MCF 10A (cell line): Measurements from ENCODE around the gene CD1B. TPM values are rescaled to one million over a fixed set of nuclear protein-coding genes. Genes with fewer than 3 reads are reported as not detected.
A peak's percentile ranks its signal among the peaks of the same experiment; 100 is the strongest.
"Not testable (repeated sequence)": the region's sequence is repeated elsewhere in the genome, so short reads cannot be mapped to it uniquely, and the experiment has no call there.

ENCODE experiments used
- BruUV-seq: library from RNA; stranded (reverse); fragments of 400-500 nt; replicated peaks from 2 replicates; lab custom pipeline; 2021; lab: Mats Ljungman, UMichigan
- CTCF ChIA-PET: fragments of 300-600 bp; sonication (Branson Sonifier 250); formaldehyde crosslinking; extraction: SDS; loops from one replicate; lab custom pipeline; 2021; ENCODE audit warnings: antibody characterized with exemption, inconsistent platforms; lab: Yijun Ruan, JAX
- POLR2A ChIA-PET: fragments of 300-600, 350-650 bp; sonication (Branson Sonifier 250); formaldehyde crosslinking; extraction: SDS; loops from one replicate; lab custom pipeline; 2020; ENCODE audit warnings: antibody characterized with exemption, inconsistent platforms; lab: Yijun Ruan, JAX
- DNase-seq: peaks from one replicate; pipeline ENCODE4 v3.0.0-alpha.2; 2018; ENCODE audit not compliant: unreplicated experiment
- H3K27ac Mint-ChIP-seq: one replicate; pipeline ENCODE4 v1.8.0; 2022; ENCODE audit warnings: mild to moderate bottlenecking, low read depth, mixed read lengths; ENCODE audit not compliant: unreplicated experiment
- H3K27me3 Mint-ChIP-seq: one replicate; pipeline ENCODE4 v1.8.0; 2022; ENCODE audit warnings: mixed read lengths; ENCODE audit not compliant: insufficient read depth, unreplicated experiment
- H3K36me3 Mint-ChIP-seq: one replicate; pipeline ENCODE4 v1.8.0; 2022; ENCODE audit warnings: mild to moderate bottlenecking, moderate library complexity, mixed read lengths; ENCODE audit not compliant: insufficient read depth, unreplicated experiment
- H3K4me1 Mint-ChIP-seq: one replicate; pipeline ENCODE4 v1.8.0; 2022; ENCODE audit warnings: mixed read lengths; ENCODE audit not compliant: insufficient read depth, unreplicated experiment
- H3K4me3 Mint-ChIP-seq: one replicate; pipeline ENCODE4 v1.8.0; 2022; ENCODE audit warnings: mild to moderate bottlenecking, moderate library complexity, mixed read lengths; ENCODE audit not compliant: unreplicated experiment
- H3K9me3 Mint-ChIP-seq: one replicate; pipeline ENCODE4 v1.8.0; 2022; ENCODE audit warnings: mixed read lengths; ENCODE audit not compliant: unreplicated experiment
- intact Hi-C: fragments of 100-400 bp; cut with micrococcal nuclease; formaldehyde crosslinking; loops from 2 replicates; pipeline ENCODE4 v1.14.1; 2022
- total RNA-seq: library from RNA; stranded (reverse); gene quantifications from 2 replicates; pipeline ENCODE4 v1.2.3, GENCODE V29; 2022
- TF ChIP-seq, protein P1 (sequence below): fragments of 200-600 bp; IDR thresholded peaks from one replicate; pipeline ENCODE4 v1.8.0; 2022; ENCODE audit warnings: antibody characterized with exemption, mild to moderate bottlenecking; ENCODE audit not compliant: unreplicated experiment

Gene CD1B
- total RNA-seq, 1 experiment from 2014 or later: not detected

DNA sequence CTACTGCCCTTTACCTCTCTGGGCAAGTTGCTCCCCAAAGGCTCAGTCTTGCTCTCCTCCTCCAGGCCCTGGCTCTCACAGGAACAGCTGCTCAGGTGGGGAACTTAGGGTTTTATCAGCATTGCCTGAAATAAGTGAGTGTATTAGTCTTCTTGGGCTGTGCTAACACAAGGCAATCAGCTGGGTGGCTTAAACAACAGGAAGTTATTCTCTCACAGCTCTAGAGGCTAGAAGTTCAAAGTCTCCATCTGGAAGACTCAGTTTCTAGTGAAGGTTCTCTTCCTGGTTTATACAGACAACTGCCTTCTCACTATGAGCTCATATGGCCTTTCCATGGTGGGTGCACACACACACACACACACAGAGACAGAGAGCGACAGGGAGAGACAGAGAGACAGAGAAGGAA is 44.4 kb downstream of the CD1B start:
- Mint-ChIP-seq H3K9me3 (no peaks in the 10 kb centered on the region), H3K27ac (no peak overlapping the region), H3K36me3 (no peaks in the 10 kb centered on the region), H3K27me3 (peaks cover 47% of the 10 kb centered on the region), H3K4me1 (no peaks in the 10 kb centered on the region), H3K4me3 (no peak overlapping the region)
- BruUV-seq: no TSS peak
- intact Hi-C loops: no loop called here
- no peak for DNase-seq
- CTCF ChIA-PET: interaction anchor here (1.2 kb wide), 1 partner anchor 83 kb away, joined by 4 read pairs; no protein-coding TSS in a partner anchor
- POLR2A ChIA-PET: no interaction called here
- TF ChIP-seq, protein P1, sequence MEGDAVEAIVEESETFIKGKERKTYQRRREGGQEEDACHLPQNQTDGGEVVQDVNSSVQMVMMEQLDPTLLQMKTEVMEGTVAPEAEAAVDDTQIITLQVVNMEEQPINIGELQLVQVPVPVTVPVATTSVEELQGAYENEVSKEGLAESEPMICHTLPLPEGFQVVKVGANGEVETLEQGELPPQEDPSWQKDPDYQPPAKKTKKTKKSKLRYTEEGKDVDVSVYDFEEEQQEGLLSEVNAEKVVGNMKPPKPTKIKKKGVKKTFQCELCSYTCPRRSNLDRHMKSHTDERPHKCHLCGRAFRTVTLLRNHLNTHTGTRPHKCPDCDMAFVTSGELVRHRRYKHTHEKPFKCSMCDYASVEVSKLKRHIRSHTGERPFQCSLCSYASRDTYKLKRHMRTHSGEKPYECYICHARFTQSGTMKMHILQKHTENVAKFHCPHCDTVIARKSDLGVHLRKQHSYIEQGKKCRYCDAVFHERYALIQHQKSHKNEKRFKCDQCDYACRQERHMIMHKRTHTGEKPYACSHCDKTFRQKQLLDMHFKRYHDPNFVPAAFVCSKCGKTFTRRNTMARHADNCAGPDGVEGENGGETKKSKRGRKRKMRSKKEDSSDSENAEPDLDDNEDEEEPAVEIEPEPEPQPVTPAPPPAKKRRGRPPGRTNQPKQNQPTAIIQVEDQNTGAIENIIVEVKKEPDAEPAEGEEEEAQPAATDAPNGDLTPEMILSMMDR: no peak

DNA sequence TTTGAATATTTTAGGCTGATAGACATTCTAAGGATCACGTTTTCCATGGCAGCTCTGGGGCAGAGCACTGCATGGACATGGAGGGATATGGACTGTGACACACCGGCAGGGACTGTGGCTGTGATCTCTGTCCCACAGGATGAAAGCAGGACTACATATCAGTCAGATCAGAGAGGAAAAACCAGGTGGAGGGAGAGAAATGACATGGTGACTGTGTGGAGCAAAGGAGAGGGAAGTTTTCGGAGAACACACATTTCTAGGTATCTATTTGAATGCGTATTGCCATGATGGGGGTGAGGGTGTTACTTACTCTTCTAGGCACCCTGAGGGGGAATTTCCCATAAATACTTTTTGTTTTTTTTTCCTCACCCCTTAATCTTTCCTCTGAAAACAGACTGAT is 44.8 kb downstream of the CD1B start:
- H3K27ac Mint-ChIP-seq: no peak overlapping the region

DNA sequence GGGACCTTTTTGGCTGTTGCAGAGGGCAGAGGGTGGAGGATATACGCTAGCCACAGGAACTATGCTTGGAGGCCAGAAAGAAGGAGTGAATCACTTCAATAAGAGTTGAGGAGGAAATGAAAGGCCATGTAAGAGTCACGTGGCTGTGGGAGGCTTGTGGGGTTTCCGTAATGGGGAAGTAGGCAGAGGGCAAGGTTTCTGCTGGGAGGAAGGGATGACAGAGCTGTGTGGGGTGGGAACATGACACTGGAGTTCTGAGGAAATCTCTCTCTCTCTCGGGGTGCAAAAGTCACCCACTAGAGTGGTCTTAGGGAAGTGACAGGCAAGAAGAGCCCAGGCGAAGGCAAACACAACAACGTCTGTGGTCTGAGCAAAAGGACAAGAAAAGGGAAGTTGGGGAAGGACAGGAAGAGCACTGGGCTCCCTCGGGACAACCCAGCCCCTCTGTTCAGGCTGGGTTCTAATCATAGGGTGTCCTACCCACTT is 45.5 kb downstream of the CD1B start:
- Mint-ChIP-seq H3K4me3 (no peak overlapping the region), H3K4me1 (no peaks in the 10 kb centered on the region), H3K36me3 (no peaks in the 10 kb centered on the region), H3K27ac (no peak overlapping the region), H3K27me3 (peaks cover 57% of the 10 kb centered on the region), H3K9me3 (no peaks in the 10 kb centered on the region)
- TF ChIP-seq, protein P1: no peak
- intact Hi-C loops: no loop called here
- ChIA-PET CTCF (no interaction called here), POLR2A (no interaction called here)
- no TSS peak for BruUV-seq
- DNase-seq: peak; percentile 21

More for the DNA sequence above, 44.8 kb downstream of the CD1B start:
- intact Hi-C loops: no loop called here
- no peak for DNase-seq
- H3K36me3 Mint-ChIP-seq: no peaks in the 10 kb centered on the region
- POLR2A ChIA-PET: no interaction called here
- TF ChIP-seq, protein P1: no peak
- no TSS peak for BruUV-seq
- H3K9me3 Mint-ChIP-seq: no peaks in the 10 kb centered on the region
- H3K4me3 Mint-ChIP-seq: no peak overlapping the region
- H3K27me3 Mint-ChIP-seq: peaks cover 52% of the 10 kb centered on the region
- CTCF ChIA-PET: interaction anchor here (1.2 kb wide), 1 partner anchor 83 kb away, joined by 4 read pairs; no protein-coding TSS in a partner anchor
- H3K4me1 Mint-ChIP-seq: no peaks in the 10 kb centered on the region

DNA sequence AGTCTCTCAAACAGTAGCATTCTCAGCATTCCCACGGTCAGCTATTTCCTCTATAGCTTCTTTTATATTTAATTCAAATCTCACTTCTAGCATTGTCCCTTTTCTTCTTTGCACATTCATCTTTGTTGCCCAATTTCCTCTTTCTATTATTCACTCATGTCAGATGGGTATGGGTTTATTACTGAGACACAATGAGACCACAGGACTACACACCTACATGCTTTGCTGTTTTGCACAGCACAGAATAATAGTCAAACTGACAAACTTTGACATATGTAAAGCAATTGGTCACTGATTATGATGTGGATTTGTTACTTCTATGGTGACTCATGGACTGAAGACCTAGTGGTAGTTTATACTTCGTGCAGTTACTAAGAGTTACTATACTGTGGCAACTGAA is 47.4 kb downstream of the CD1B start:
- ChIA-PET POLR2A (no interaction called here), CTCF (no interaction called here)
- BruUV-seq: no TSS peak
- H3K4me3 Mint-ChIP-seq: no peak overlapping the region
- DNase-seq: no peak
- no peaks in the 10 kb centered on the region for H3K36me3 Mint-ChIP-seq
- peaks cover 60% of the 10 kb centered on the region for H3K27me3 Mint-ChIP-seq
- H3K4me1 Mint-ChIP-seq: no peaks in the 10 kb centered on the region
- H3K27ac Mint-ChIP-seq: no peak overlapping the region
- TF ChIP-seq, protein P1: no peak
- intact Hi-C loops: no loop called here
- no peaks in the 10 kb centered on the region for H3K9me3 Mint-ChIP-seq

DNA sequence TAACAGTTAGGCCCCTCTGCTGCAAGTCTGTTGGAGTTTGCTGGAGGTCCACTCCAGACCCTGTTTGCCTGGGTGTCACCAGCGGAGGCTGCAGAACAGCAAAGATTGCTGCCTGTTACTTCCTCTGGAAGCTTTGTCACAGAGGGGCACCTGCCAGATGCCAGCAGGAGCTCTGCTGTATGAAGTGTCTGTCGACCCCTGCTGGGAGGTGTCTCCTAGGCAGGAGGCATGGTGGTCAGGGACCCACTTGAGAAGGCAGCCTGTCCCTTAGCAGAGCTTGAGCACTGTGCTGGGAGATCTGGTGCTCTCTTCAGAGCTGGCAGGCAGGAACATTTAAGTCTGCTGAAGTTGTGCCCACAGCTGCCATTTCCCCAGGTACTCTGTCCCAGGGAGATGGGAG is 48.9 kb downstream of the CD1B start:
- H3K4me1 Mint-ChIP-seq, H3K4me3 Mint-ChIP-seq, H3K27ac Mint-ChIP-seq, H3K9me3 Mint-ChIP-seq, BruUV-seq, H3K36me3 Mint-ChIP-seq, intact Hi-C loops, DNase-seq: not testable (repeated sequence)
- peaks cover 66% of the 10 kb centered on the region for H3K27me3 Mint-ChIP-seq
- POLR2A ChIA-PET: interaction anchor here (0.6 to 0.7 kb wide), 2 partner anchors 681 to 1499 kb away, joined by 3 read pairs; no protein-coding TSS in a partner anchor
- CTCF ChIA-PET: interaction anchor here (0.6 to 0.9 kb wide), 2 partner anchors 79 to 349 kb away, joined by 3 read pairs; no protein-coding TSS in a partner anchor
